ENCODE data around the gene PCBP3. TPM values are rescaled to one million over a fixed set of nuclear protein-coding genes. Genes with fewer than 3 reads are reported as not detected.
"Not testable (repeated sequence)": the region's sequence is repeated elsewhere in the genome, so short reads cannot be mapped to it uniquely, and the experiment has no call there.

PCBP3 gene
- total RNA-seq, 2 donors from 2014 or later = 2.1 to 5.3 TPM

DNA sequence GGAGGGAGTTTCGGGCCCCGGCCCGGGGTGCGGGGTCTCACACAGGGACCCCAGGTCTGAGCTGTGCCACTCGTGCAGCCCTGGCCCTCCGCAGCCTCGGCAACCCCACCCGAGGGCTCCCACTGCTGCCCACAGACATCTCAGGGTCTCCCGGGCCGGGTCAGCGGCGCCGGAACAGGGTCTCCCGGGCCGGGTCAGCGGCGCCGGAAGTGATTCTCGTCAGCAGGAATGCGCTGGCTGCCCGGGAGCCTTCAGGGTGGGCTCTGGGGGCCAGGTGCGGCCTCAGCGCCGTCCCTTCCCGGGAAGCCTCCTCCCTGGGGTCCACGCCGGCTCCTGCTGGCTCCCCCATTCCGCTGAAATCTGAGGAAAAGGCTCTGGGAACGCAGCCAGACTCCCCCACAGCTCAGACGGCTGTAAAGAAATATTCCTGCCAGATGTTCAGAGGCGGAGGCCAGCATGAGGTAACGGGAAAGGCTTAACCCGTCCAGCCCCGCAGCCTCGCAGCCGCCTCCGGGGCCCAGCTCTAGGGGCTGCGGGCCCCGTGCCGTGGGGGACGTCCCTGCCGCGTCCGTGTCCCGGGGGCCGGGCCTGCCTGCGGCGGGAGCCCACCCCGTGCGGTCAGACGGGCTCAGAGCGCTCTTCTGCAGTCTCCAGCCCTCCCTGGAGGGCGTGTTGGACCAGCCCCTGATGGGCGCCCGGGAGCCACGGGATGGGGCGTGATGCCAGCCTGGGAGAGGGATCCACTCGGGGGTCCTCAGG, 329.4 kb downstream of the PCBP3 start:
- no peak for DNase-seq
- no peaks in the 10 kb centered on the region for H3K9me3 ChIP-seq
- peaks cover 21% of the 10 kb centered on the region for H3K4me1 ChIP-seq
- intact Hi-C loops (cut with DNase I) = no loop called here
- H3K27me3 ChIP-seq = peaks cover 32% of the 10 kb centered on the region
- no peaks in the 10 kb centered on the region for H3K36me3 ChIP-seq
- peak overlapping the region; percentile 17 for H3K4me3 ChIP-seq
- H3K27ac ChIP-seq = peak overlapping the region; percentile 89
- no peak for TF ChIP-seq CTCF (IDR thresholded peaks at IDR 0.05)
- H3K9ac ChIP-seq (ENCODE audit: low read depth in 2 of 2, low read length in 2 of 2) = peak overlapping the region; percentile 48 to 51

- peak; percentile 62 for DNase-seq
- Histone ChIP-seq H3K36me3 (no peaks in the 10 kb centered on the region), H3K9ac (ENCODE audit: low read depth in 2 of 2, low read length in 2 of 2) (peak overlapping the region; percentile 51 to 76), H3K4me3 (peak overlapping the region; percentile 20), H3K9me3 (no peaks in the 10 kb centered on the region), H3K4me1 (peaks cover 21% of the 10 kb centered on the region), H3K27me3 (peaks cover 32% of the 10 kb centered on the region), H3K27ac (peak overlapping the region; percentile 89)
- TF ChIP-seq CTCF (IDR thresholded peaks at IDR 0.05) = peak; percentile 64
- intact Hi-C loops (cut with DNase I) = no loop called here
These were observed 330.0 kb downstream of the PCBP3 start for GRCh38 chr21:45973475-45974072.

GRCh38 chr21:45974073-45975019, 330.8 kb downstream of the PCBP3 start:
- Histone ChIP-seq H3K9ac (ENCODE audit: low read depth in 2 of 2, low read length in 2 of 2) (peak overlapping the region; percentile 55 to 76), H3K27me3 (peaks cover 38% of the 10 kb centered on the region)
- intact Hi-C loops (cut with DNase I) = no loop called here

DNA sequence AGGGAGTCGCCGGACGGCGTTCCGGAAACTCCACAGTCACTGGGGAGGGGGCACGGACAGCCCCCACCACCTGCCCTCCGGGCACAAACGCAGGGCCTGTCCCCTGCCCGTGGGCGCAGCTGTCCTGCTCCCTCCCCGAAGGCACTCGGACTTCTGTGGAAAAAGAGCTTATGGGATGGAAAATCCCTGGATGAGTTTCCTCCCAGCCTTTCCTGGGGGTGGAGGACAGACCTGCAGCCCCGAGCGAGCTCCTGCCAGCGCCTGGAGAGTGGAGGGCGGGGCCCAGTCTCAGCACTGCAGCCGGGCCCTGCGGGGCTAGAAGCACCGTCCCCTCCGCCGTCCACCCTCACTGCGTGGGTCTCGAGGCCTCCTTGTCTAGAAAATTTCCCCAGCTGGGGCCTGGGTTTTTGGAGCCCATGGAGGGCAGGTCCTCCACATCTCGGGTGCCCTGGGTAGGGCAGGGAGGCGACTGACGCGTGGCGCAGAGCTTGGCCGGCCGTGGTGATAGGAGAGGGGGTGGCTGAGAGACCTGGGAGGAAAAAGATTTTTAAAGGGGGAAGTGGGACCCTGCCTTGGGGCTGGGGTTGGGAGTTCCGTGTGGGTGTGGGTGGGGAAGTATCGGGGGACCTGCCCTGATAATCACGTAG, 331.6 kb downstream of the PCBP3 start:
- no peak for TF ChIP-seq CTCF (IDR thresholded peaks at IDR 0.05)
- Histone ChIP-seq H3K4me1 (peaks cover 21% of the 10 kb centered on the region), H3K27ac (peak overlapping the region; percentile 89), H3K9ac (ENCODE audit: low read depth in 2 of 2, low read length in 2 of 2) (peak overlapping the region; percentile 55 to 56), H3K36me3 (no peaks in the 10 kb centered on the region), H3K27me3 (peaks cover 38% of the 10 kb centered on the region), H3K4me3 (no peak overlapping the region), H3K9me3 (no peaks in the 10 kb centered on the region)
- DNase-seq = no peak
- intact Hi-C loops (cut with DNase I) = no loop called here

More at GRCh38 chr21:45974073-45975019, 330.8 kb downstream of the PCBP3 start:
- peak overlapping the region; percentile 89 for H3K27ac ChIP-seq
- H3K9me3 ChIP-seq = no peaks in the 10 kb centered on the region
- no peak for TF ChIP-seq CTCF (IDR thresholded peaks at IDR 0.05)
- no peaks in the 10 kb centered on the region for H3K36me3 ChIP-seq
- H3K4me3 ChIP-seq = peak overlapping the region; percentile 20
- DNase-seq = no peak
- H3K4me1 ChIP-seq = peaks cover 21% of the 10 kb centered on the region

DNA sequence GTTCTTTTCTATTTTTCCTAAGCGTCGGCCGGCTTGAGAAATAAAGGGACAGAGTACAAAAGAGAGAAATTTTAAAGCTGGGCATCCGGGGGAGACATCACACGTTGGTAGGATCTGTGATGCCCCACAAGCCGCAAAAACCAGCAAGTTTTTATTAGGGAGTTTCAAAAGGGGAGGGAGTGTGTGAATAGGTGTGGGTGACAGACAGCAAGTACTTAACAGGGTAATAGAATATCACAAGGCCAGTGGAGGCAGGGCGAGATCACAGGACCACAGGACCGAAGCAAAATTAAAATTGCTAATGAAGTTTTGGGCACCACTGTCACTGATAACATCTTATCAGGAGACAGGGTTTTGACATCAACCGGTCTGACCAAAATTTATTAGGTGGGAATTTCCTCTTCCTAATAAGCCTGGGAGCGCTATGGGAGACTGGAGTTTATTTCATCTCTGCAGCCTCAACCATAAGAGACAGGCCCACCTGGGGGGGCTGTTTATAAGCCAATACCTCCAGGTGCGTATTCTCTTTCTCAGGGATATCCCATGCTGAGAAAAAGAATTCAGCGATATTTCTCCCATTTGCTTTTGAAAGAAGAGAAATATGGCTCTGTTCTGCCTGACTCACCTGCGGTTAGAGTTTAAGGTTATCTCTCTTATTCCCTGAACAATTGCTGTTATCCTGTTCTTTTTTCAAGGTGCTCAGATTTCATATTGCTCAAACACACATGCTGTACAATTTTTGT, 332.3 kb downstream of the PCBP3 start:
- DNase-seq; intact Hi-C loops (cut with DNase I); H3K36me3 ChIP-seq; H3K9me3 ChIP-seq; H3K9ac ChIP-seq (ENCODE audit: low read depth in 2 of 2, low read length in 2 of 2); H3K4me3 ChIP-seq: not testable (repeated sequence)
- Histone ChIP-seq H3K4me1 (peaks cover 21% of the 10 kb centered on the region), H3K27ac (peak overlapping the region; percentile 89), H3K27me3 (peaks cover 38% of the 10 kb centered on the region)
